ENCODE data around the gene C6orf163.

GRCh38 chr6:87373377-87373776 lies 28.8 kb downstream of the C6orf163 start:
- TF ChIP-seq CTCF (IDR thresholded peaks at IDR 0.05), result no peak
- no peak for TF ChIP-seq EZH2 (IDR thresholded peaks at IDR 0.05; ENCODE audit: borderline replicate concordance, insufficient read depth, low read depth, low read length, poor library complexity, severe bottlenecking)

All from B cell (primary cell).